Uterus (tissue), 2 donors: ENCODE measurements around the gene LMAN1L.

Experiments used
- POLR2A ChIP-seq, 2 donors: fragments of 450-650 bp; IDR thresholded peaks; one replicate each; pipeline ENCODE4 v1.6.1; 2016; ENCODE audit warnings: antibody characterized with exemption in 2 of 2, mild to moderate bottlenecking in 1 of 2, moderate library complexity in 1 of 2
- TF ChIP-seq, protein P1 (sequence below), 4 experiments: fragments of 200-600 bp in 2 of 4; fragments of 450-650 bp in 2 of 4; sonication (generic) in 2 of 4; IDR thresholded peaks; one replicate each; pipeline ENCODE4 v1.5.1; 2016 to 2019; ENCODE audit warnings: antibody characterized with exemption in 4 of 4, mild to moderate bottlenecking in 2 of 4, moderate library complexity in 1 of 4

GRCh38 chr15:74842581-74843444 is 30.2 kb downstream of the LMAN1L start, which contains the start of gene ULK3:
- TF ChIP-seq, protein P1, sequence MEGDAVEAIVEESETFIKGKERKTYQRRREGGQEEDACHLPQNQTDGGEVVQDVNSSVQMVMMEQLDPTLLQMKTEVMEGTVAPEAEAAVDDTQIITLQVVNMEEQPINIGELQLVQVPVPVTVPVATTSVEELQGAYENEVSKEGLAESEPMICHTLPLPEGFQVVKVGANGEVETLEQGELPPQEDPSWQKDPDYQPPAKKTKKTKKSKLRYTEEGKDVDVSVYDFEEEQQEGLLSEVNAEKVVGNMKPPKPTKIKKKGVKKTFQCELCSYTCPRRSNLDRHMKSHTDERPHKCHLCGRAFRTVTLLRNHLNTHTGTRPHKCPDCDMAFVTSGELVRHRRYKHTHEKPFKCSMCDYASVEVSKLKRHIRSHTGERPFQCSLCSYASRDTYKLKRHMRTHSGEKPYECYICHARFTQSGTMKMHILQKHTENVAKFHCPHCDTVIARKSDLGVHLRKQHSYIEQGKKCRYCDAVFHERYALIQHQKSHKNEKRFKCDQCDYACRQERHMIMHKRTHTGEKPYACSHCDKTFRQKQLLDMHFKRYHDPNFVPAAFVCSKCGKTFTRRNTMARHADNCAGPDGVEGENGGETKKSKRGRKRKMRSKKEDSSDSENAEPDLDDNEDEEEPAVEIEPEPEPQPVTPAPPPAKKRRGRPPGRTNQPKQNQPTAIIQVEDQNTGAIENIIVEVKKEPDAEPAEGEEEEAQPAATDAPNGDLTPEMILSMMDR (IDR thresholded peaks at IDR 0.05), result peak; percentile 51 to 95 (median 87)
- peak in 1 of 2 donors; percentile 72 for TF ChIP-seq POLR2A (IDR thresholded peaks at IDR 0.05)
